ENCODE data around the gene C17orf75.
"Not testable (repeated sequence)": the region's sequence is repeated elsewhere in the genome, so short reads cannot be mapped to it uniquely, and the experiment has no call there.

Gene C17orf75

GRCh38 chr17:32361270-32361669, 19.3 kb upstream of the C17orf75 start:
- Histone ChIP-seq H3K27ac (no peak overlapping the region), H3K36me3 (peaks cover 98% of the 10 kb centered on the region), H3K9ac (no peak overlapping the region)

GRCh38 chr17:32357615-32358014, 15.6 kb upstream of the C17orf75 start:
- no peak for TF ChIP-seq Cebpa-rat (IDR thresholded peaks at IDR 0.05)
- H3K36me3 ChIP-seq = peaks cover 96% of the 10 kb centered on the region
- no peaks in the 10 kb centered on the region for H3K9me3 ChIP-seq
- peaks cover 30% of the 10 kb centered on the region for H3K4me1 ChIP-seq
- H3K4me3 ChIP-seq = no peak overlapping the region
- H4K20me1 ChIP-seq = peaks cover 100% of the 10 kb centered on the region
- H3K9ac ChIP-seq = no peak overlapping the region
- H3K27ac ChIP-seq = no peak overlapping the region
- no peaks in the 10 kb centered on the region for H3K27me3 ChIP-seq
- H3K4me2 ChIP-seq = no peak overlapping the region

More at GRCh38 chr17:32361270-32361669, 19.3 kb upstream of the C17orf75 start:
- Histone ChIP-seq H4K20me1 (peaks cover 100% of the 10 kb centered on the region), H3K27me3 (no peaks in the 10 kb centered on the region), H3K4me2 (no peak overlapping the region), H3K9me3 (no peaks in the 10 kb centered on the region), H3K4me1 (no peaks in the 10 kb centered on the region), H3K4me3 (no peak overlapping the region)
- no peak for TF ChIP-seq Cebpa-rat (IDR thresholded peaks at IDR 0.05)

- peaks cover 96% of the 10 kb centered on the region for H3K36me3 ChIP-seq
- H3K9me3 ChIP-seq = no peaks in the 10 kb centered on the region
- H3K27me3 ChIP-seq = no peaks in the 10 kb centered on the region
- H3K27ac ChIP-seq = no peak overlapping the region
- H3K4me1 ChIP-seq = peaks cover 39% of the 10 kb centered on the region
- no peak overlapping the region for H3K9ac ChIP-seq
- no peak overlapping the region for H3K4me2 ChIP-seq
- H3K4me3 ChIP-seq = no peak overlapping the region
- peaks cover 100% of the 10 kb centered on the region for H4K20me1 ChIP-seq
- no peak for TF ChIP-seq Cebpa-rat (IDR thresholded peaks at IDR 0.05)
Measured at GRCh38 chr17:32356750-32357149, 14.8 kb upstream of the C17orf75 start.

- Histone ChIP-seq H4K20me1 (peaks cover 100% of the 10 kb centered on the region), H3K36me3 (peaks cover 96% of the 10 kb centered on the region), H3K4me2 (no peak overlapping the region), H3K27me3 (no peaks in the 10 kb centered on the region), H3K9ac (no peak overlapping the region), H3K4me1 (peaks cover 42% of the 10 kb centered on the region), H3K9me3 (no peaks in the 10 kb centered on the region), H3K27ac (no peak overlapping the region), H3K4me3 (no peak overlapping the region)
- TF ChIP-seq Cebpa-rat (IDR thresholded peaks at IDR 0.05) = no peak
Measured at GRCh38 chr17:32356378-32356743, 14.4 kb upstream of the C17orf75 start.

- Histone ChIP-seq H3K9me3 (no peaks in the 10 kb centered on the region), H3K4me3 (no peak overlapping the region), H3K4me2 (0 out of 2 replicates have a peak overlapping the region, but pooled peaks have one; percentile 3), H4K20me1 (peaks cover 100% of the 10 kb centered on the region), H3K9ac (no peak overlapping the region), H3K4me1 (peaks cover 44% of the 10 kb centered on the region), H3K27me3 (no peaks in the 10 kb centered on the region), H3K36me3 (peaks cover 91% of the 10 kb centered on the region), H3K27ac (no peak overlapping the region)
- no peak for TF ChIP-seq Cebpa-rat (IDR thresholded peaks at IDR 0.05)
Measured at GRCh38 chr17:32355649-32356377, 13.8 kb upstream of the C17orf75 start.

GRCh38 chr17:32352734-32353133, 10.8 kb upstream of the C17orf75 start:
- H3K36me3 ChIP-seq = peaks cover 60% of the 10 kb centered on the region
- H3K9ac ChIP-seq = peak overlapping the region; percentile 100; the same call in 1 of the 2 replicates
- not testable (repeated sequence) for H3K27me3 ChIP-seq, H3K9me3 ChIP-seq, H3K27ac ChIP-seq
- H3K4me3 ChIP-seq = peak overlapping the region; percentile 99; the same call in 1 of the 2 replicates
- H3K4me1 ChIP-seq = peaks cover 55% of the 10 kb centered on the region
- H3K4me2 ChIP-seq = peak overlapping the region; percentile 89
- H4K20me1 ChIP-seq = peaks cover 75% of the 10 kb centered on the region

- no peak for TF ChIP-seq Cebpa-rat (IDR thresholded peaks at IDR 0.05)
- peak overlapping the region; percentile 100 for H3K9ac ChIP-seq
- H4K20me1 ChIP-seq = peaks cover 56% of the 10 kb centered on the region
- peak overlapping the region; percentile 89 for H3K4me2 ChIP-seq
- no peaks in the 10 kb centered on the region for H3K9me3 ChIP-seq
- peaks cover 55% of the 10 kb centered on the region for H3K4me1 ChIP-seq
- peaks cover 41% of the 10 kb centered on the region for H3K36me3 ChIP-seq
- H3K27ac ChIP-seq = peak overlapping the region; percentile 99
- peak overlapping the region; percentile 99 for H3K4me3 ChIP-seq
- H3K27me3 ChIP-seq = no peaks in the 10 kb centered on the region
Measured at GRCh38 chr17:32350666-32351418, 8.9 kb upstream of the C17orf75 start.

GRCh38 chr17:32349854-32350665, 8.1 kb upstream of the C17orf75 start, which contains the start of gene ZNF207:
Gene ZNF207, plus strand, starts transcription at chr17:32350157. Its CDS starts 129 bp downstream, at chr17:32350286.
- Histone ChIP-seq H3K4me1 (peaks cover 47% of the 10 kb centered on the region), H3K9me3 (no peaks in the 10 kb centered on the region), H4K20me1 (peaks cover 48% of the 10 kb centered on the region), H3K27ac (peak within 1 kb of the TSS; percentile 99), H3K4me2 (peak within 1 kb of the TSS; percentile 89), H3K27me3 (no peaks in the 10 kb centered on the region), H3K4me3 (peak within 1 kb of the TSS; percentile 99), H3K36me3 (peaks cover 33% of the 10 kb centered on the region), H3K9ac (peak within 1 kb of the TSS; percentile 100)
- TF ChIP-seq Cebpa-rat (IDR thresholded peaks at IDR 0.05) = no peak

GRCh38 chr17:32349503-32349853, 7.5 kb upstream of the C17orf75 start:
- Histone ChIP-seq H3K4me2 (peak overlapping the region; percentile 89), H4K20me1 (peaks cover 42% of the 10 kb centered on the region), H3K9me3 (no peaks in the 10 kb centered on the region), H3K4me3 (peak overlapping the region; percentile 99), H3K9ac (peak overlapping the region; percentile 100), H3K36me3 (peaks cover 28% of the 10 kb centered on the region), H3K27me3 (no peaks in the 10 kb centered on the region), H3K4me1 (peaks cover 41% of the 10 kb centered on the region), H3K27ac (peak overlapping the region; percentile 99)
- no peak for TF ChIP-seq Cebpa-rat (IDR thresholded peaks at IDR 0.05)
